IPS-18a (cell line): ENCODE results near the gene CIAO2B.

Experiments used
- H3K27ac ChIP-seq: one replicate; pipeline ENCODE4 v1.5.1; 2013; ENCODE audit warnings: low read length
- H3K27me3 ChIP-seq: one replicate; pipeline ENCODE4 v1.6.1; 2013; ENCODE audit warnings: mild to moderate bottlenecking, low read length; ENCODE audit not compliant: control insufficient read depth, insufficient read depth
- H3K36me3 ChIP-seq: one replicate; pipeline ENCODE4 v1.6.1; 2013; ENCODE audit warnings: low read depth, low read length; ENCODE audit not compliant: control insufficient read depth
- H3K4me1 ChIP-seq: one replicate; pipeline ENCODE4 v1.6.1; 2013; ENCODE audit warnings: low read depth, low read length; ENCODE audit not compliant: control insufficient read depth
- H3K4me3 ChIP-seq: one replicate; pipeline ENCODE4 v1.5.1; 2013; ENCODE audit warnings: low read length
- H3K9ac ChIP-seq: one replicate; pipeline ENCODE4 v1.6.1; 2013; ENCODE audit warnings: mild to moderate bottlenecking, low read length, moderate library complexity
- H3K9me3 ChIP-seq: one replicate; pipeline ENCODE4 v1.6.1; 2013; ENCODE audit warnings: low read depth, low read length; ENCODE audit not compliant: control insufficient read depth

Gene CIAO2B

DNA sequence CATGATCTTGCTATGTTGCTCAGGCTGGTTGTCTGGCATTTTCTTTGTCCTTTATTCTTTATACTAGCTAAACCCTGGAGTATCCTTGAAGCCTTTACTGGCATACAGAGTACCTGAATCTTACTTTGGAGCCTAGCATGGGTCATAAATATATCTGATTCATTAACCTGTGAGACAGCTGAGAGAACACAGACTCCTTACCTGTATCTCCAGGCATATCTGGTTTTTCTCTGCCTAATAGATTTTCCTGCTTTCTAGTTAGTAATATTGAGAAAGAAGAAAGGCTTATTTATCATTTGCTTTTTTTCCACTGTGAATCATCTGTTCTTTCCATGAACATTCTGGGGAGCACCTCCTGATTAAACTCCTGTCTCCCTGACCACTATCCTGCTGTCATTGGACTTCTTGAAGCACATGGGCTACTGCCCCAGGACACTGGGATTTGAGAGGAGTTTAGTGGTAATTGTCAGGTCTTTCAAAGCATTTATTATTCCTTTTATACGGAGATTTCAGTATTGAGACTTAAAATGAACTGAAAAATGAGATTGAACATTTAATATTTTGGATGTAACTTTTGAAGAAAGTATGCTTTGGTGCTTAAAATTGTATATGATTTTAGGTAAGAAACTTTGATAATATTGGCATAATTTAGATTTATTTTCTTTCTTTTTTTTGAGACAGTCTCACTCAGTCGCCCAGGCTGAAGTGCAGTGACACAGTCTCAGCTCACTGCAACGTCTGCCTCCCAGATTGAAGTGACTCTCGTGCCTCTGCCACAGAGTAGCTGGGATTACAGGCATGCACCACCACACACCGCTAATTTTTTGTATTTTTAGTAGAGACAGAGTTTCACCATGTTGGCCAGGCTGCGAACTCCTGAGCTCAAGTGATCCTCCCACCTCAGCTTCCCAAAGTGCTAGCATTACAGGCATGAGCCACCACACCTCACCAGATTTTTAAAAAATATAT is 45.3 kb downstream of the CIAO2B start:
- Histone ChIP-seq H3K27ac (no peak overlapping the region), H3K4me3 (no peak overlapping the region), H3K4me1 (no peaks in the 10 kb centered on the region), H3K27me3 (no peaks in the 10 kb centered on the region), H3K36me3 (peaks cover 37% of the 10 kb centered on the region), H3K9ac (no peak overlapping the region), H3K9me3 (no peaks in the 10 kb centered on the region)

DNA sequence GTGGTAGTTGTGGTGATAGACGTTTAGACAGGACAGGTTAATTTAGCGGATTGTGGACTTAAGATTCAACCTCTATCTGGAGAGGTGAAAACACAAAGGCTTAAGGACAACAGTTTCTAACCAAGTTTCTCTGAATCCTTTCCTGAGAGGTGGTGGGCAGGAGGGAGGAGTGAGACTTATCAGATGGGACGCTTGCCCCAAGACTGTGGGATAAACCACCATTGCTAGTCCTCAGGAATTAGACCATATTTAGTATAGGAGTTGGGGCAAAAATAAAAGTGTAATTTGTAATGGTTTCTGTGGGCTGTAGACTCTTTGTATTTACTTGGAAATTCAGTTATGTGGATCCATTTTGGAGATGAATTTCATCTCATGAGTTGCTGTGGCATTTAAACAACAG is 47.3 kb downstream of the CIAO2B start:
- Histone ChIP-seq H3K9me3 (no peaks in the 10 kb centered on the region), H3K4me1 (peaks cover under 1% of the 10 kb centered on the region), H3K27ac (no peak overlapping the region), H3K27me3 (no peaks in the 10 kb centered on the region), H3K9ac (no peak overlapping the region), H3K36me3 (peaks cover 37% of the 10 kb centered on the region), H3K4me3 (no peak overlapping the region)

DNA sequence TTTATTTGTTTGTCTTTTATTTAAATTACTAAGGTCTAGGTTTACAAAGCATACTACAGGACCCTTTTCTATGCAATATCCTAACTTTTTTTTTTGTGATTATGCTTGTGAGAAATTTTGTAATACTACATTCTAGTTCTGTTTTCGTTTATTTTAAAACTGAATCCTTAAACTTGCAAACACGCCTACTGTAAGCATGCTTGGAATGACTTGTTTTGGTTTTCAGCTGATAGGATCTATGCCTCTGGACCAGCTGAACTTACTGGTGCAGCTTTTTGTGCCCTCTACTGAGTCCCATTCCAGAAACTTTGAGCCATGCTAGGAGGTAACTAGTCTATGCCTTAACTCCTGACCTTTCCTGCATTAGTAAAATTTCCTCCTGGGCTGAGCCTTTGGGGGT is 47.9 kb downstream of the CIAO2B start:
- Histone ChIP-seq H3K4me3 (no peak overlapping the region), H3K4me1 (peaks cover 6% of the 10 kb centered on the region), H3K9ac (no peak overlapping the region), H3K27ac (no peak overlapping the region), H3K36me3 (peaks cover 36% of the 10 kb centered on the region), H3K27me3 (no peaks in the 10 kb centered on the region), H3K9me3 (no peaks in the 10 kb centered on the region)

DNA sequence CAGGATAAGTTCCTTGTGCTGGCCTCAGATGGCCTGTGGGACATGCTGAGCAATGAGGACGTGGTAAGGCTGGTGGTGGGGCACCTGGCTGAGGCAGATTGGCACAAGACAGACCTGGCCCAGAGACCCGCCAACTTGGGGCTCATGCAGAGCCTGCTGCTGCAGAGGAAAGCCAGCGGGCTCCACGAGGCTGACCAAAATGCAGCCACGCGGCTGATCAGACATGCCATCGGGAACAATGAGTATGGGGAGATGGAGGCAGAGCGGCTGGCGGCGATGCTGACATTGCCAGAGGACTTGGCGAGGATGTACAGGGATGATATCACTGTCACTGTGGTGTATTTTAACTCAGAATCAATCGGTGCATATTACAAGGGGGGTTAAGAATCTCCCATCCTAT is 48.7 kb downstream of the CIAO2B start:
- Histone ChIP-seq H3K4me1 (peaks cover 6% of the 10 kb centered on the region), H3K36me3 (peaks cover 33% of the 10 kb centered on the region)

DNA sequence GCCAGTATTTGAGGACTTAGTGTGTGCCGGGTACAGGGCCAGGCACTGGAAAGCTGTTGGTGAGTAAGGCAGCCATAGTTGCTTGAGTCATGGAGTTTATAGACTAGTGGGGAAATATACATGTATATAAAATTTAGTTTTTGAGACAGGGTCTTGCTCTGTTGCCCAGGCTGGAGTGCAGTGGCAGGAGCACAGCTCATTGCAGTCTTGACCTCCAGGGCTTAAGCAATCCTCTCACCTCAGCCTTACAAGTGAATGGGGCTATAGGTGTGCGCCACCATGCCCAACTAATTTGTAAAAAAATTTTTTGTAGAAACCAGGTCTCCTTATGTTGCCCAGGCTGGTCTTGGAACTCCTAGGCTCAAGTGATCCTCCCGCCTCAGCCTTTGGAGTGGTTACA is 51.5 kb downstream of the CIAO2B start:
- Histone ChIP-seq H3K27ac (no peak overlapping the region), H3K27me3 (peaks cover 7% of the 10 kb centered on the region), H3K4me1 (peaks cover 9% of the 10 kb centered on the region), H3K9ac (no peak overlapping the region), H3K4me3 (no peak overlapping the region), H3K36me3 (peaks cover 33% of the 10 kb centered on the region), H3K9me3 (no peaks in the 10 kb centered on the region)

More for the DNA sequence above, 48.7 kb downstream of the CIAO2B start:
- no peak overlapping the region for H3K27ac ChIP-seq
- H3K27me3 ChIP-seq, result no peaks in the 10 kb centered on the region
- no peaks in the 10 kb centered on the region for H3K9me3 ChIP-seq
- no peak overlapping the region for H3K9ac ChIP-seq
- H3K4me3 ChIP-seq, result no peak overlapping the region
